ENCODE measurements around the gene LRRC61.

LRRC61 gene

GRCh38 chr7:150323682-150324372, 672 bp downstream of the LRRC61 start:
- no peak overlapping the region for H3K9ac ChIP-seq (ENCODE audit: low read length)
- H3K4me3 ChIP-seq (ENCODE audit: low read length), result peak overlapping the region; percentile 64
- H3K9me3 ChIP-seq (ENCODE audit: control insufficient read depth, low read length), result no peaks in the 10 kb centered on the region
- peaks cover 11% of the 10 kb centered on the region for H3K27me3 ChIP-seq (replicated peaks; ENCODE audit: control insufficient read depth, insufficient read depth, low read length)
- no peaks in the 10 kb centered on the region for H3K36me3 ChIP-seq (ENCODE audit: control insufficient read depth, insufficient read depth, low read length, severe bottlenecking)
- H3K4me1 ChIP-seq (ENCODE audit: control insufficient read depth, insufficient read depth, low read length), result peaks cover 23% of the 10 kb centered on the region
- DNase-seq (ENCODE audit: low read depth), result no peak

DNA sequence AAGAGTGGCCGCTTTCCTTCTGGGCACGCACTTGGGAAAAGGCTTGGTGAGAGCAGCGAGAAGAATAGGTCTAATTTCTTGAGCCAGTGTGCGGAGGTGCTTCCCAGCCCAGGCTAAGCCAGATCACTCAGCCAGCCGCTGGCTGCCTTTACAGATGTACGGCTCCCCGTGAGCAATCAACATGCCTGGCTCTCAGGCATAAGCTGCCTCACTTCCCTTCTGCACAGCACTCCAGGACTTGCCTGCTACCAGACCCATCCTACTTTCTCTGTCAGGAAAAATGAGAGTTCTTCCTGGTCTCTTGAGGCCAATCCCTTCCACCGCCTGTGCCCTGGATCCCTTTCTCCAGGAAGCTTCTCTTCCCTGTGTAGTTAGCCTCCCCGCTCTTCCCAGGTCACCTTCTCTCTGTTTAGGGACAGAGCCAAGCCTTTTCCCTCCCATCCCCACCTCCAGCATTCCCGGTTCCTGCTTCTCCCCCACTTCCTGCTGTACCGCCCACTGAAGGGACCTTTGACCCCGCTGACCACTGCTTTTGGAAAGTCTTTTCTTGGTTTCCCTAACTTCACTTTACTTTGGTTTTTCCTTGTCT, 1.3 kb downstream of the LRRC61 start:
- DNase-seq (ENCODE audit: low read depth), result no peak
- Histone ChIP-seq H3K9me3 (ENCODE audit: control insufficient read depth, low read length) (no peaks in the 10 kb centered on the region), H3K9ac (ENCODE audit: low read length) (no peak overlapping the region), H3K27me3 (replicated peaks; ENCODE audit: control insufficient read depth, insufficient read depth, low read length) (peaks cover 11% of the 10 kb centered on the region), H3K4me1 (ENCODE audit: control insufficient read depth, insufficient read depth, low read length) (peaks cover 23% of the 10 kb centered on the region), H3K36me3 (ENCODE audit: control insufficient read depth, insufficient read depth, low read length, severe bottlenecking) (no peaks in the 10 kb centered on the region), H3K4me3 (ENCODE audit: low read length) (no peak overlapping the region)

DNA sequence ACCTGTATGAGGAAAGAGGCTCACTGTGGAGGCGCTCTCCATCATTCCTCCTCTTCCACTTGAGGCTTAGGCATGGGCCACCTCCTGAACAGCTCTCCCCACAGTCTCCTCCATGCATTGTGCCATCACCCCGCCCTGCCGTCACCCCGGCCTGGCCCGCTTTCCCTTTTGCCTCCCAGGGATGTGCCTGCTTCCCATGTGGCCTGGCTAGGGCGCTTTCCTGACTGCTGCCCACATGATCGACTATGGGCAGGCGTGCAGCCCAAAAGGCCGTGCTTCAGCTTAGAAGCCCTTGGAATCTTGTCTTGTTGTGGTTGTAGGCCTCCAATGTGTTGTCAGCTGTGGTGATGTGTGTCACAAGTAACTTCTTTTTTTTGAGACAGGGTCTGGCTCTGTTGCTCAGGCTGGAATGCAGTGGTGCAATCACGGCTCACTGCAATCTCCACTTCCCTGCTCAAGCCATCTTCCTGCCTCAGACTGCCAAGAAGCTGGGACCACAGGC, 2.0 kb downstream of the LRRC61 start:
- Histone ChIP-seq H3K9ac (ENCODE audit: low read length) (no peak overlapping the region), H3K9me3 (ENCODE audit: control insufficient read depth, low read length) (no peaks in the 10 kb centered on the region), H3K27me3 (replicated peaks; ENCODE audit: control insufficient read depth, insufficient read depth, low read length) (peaks cover 11% of the 10 kb centered on the region), H3K4me3 (ENCODE audit: low read length) (no peak overlapping the region), H3K4me1 (ENCODE audit: control insufficient read depth, insufficient read depth, low read length) (peaks cover 23% of the 10 kb centered on the region), H3K36me3 (ENCODE audit: control insufficient read depth, insufficient read depth, low read length, severe bottlenecking) (no peaks in the 10 kb centered on the region)
- DNase-seq (ENCODE audit: low read depth), result no peak

DNA sequence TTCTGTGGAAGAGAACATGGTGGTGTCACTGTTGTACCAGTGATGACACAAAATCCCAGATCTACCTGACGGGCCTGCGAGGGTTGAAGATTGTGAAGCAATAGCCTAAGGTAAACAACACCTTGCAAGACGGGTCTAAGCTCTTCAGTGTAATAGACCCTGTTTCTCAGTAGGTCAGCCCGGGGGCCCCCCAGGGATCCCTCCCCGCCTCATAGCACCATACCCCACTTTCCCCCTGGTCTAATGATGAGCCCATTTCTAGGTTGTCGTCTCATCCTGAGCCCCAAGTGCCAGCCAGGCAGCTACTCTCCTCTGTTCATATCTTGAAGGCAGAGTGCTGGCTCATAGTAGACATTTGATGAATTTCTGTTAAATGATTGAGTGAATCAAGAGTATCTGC, 2.7 kb downstream of the LRRC61 start:
- H3K9ac ChIP-seq (ENCODE audit: low read length), result no peak overlapping the region
- peaks cover 16% of the 10 kb centered on the region for H3K27me3 ChIP-seq (replicated peaks; ENCODE audit: control insufficient read depth, insufficient read depth, low read length)
- no peak overlapping the region for H3K4me3 ChIP-seq (ENCODE audit: low read length)
- peaks cover 23% of the 10 kb centered on the region for H3K4me1 ChIP-seq (ENCODE audit: control insufficient read depth, insufficient read depth, low read length)
- H3K9me3 ChIP-seq (ENCODE audit: control insufficient read depth, low read length), result no peaks in the 10 kb centered on the region
- H3K36me3 ChIP-seq (ENCODE audit: control insufficient read depth, insufficient read depth, low read length, severe bottlenecking), result no peaks in the 10 kb centered on the region
- no peak for DNase-seq (ENCODE audit: low read depth)

GRCh38 chr7:150326657-150327268, 3.6 kb downstream of the LRRC61 start:
- no peak for DNase-seq (ENCODE audit: low read depth)
- Histone ChIP-seq H3K36me3 (ENCODE audit: control insufficient read depth, insufficient read depth, low read length, severe bottlenecking) (no peaks in the 10 kb centered on the region), H3K27me3 (replicated peaks; ENCODE audit: control insufficient read depth, insufficient read depth, low read length) (peaks cover 16% of the 10 kb centered on the region), H3K4me3 (ENCODE audit: low read length) (no peak overlapping the region), H3K9me3 (ENCODE audit: control insufficient read depth, low read length) (no peaks in the 10 kb centered on the region), H3K9ac (ENCODE audit: low read length) (no peak overlapping the region), H3K4me1 (ENCODE audit: control insufficient read depth, insufficient read depth, low read length) (peaks cover 23% of the 10 kb centered on the region)

DNA sequence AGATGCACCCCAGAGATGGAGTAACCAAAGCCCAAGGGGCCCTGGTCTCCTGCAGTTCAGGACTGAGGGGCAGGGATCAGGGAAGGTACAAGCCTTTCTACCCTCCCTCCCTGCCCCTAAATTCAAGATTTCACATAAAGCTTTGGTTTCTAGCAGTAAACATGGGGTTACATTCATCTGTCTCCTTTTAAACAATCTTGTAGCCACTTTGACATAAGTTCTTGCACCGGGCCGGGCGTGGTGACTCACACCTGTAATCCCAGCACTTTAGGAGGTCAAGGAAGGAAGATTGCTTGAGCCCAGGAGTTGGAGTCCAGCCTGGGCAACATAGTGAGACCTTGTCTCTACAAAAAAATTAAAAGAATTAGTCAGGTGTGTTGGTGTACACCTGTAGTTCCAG, 4.2 kb downstream of the LRRC61 start:
- Histone ChIP-seq H3K9ac (ENCODE audit: low read length) (no peak overlapping the region), H3K36me3 (ENCODE audit: control insufficient read depth, insufficient read depth, low read length, severe bottlenecking) (no peaks in the 10 kb centered on the region), H3K4me1 (ENCODE audit: control insufficient read depth, insufficient read depth, low read length) (peaks cover 23% of the 10 kb centered on the region), H3K9me3 (ENCODE audit: control insufficient read depth, low read length) (no peaks in the 10 kb centered on the region), H3K27me3 (replicated peaks; ENCODE audit: control insufficient read depth, insufficient read depth, low read length) (peaks cover 15% of the 10 kb centered on the region), H3K4me3 (ENCODE audit: low read length) (no peak overlapping the region)
- no peak for DNase-seq (ENCODE audit: low read depth)

GRCh38 chr7:150329331-150330120, 6.4 kb downstream of the LRRC61 start:
- no peaks in the 10 kb centered on the region for H3K9me3 ChIP-seq (ENCODE audit: control insufficient read depth, low read length)
- peaks cover 11% of the 10 kb centered on the region for H3K4me1 ChIP-seq (ENCODE audit: control insufficient read depth, insufficient read depth, low read length)
- DNase-seq (ENCODE audit: low read depth), result no peak
- no peak overlapping the region for H3K4me3 ChIP-seq (ENCODE audit: low read length)
- H3K36me3 ChIP-seq (ENCODE audit: control insufficient read depth, insufficient read depth, low read length, severe bottlenecking), result no peaks in the 10 kb centered on the region
- H3K9ac ChIP-seq (ENCODE audit: low read length), result no peak overlapping the region
- H3K27me3 ChIP-seq (replicated peaks; ENCODE audit: control insufficient read depth, insufficient read depth, low read length), result peaks cover 14% of the 10 kb centered on the region

DNA sequence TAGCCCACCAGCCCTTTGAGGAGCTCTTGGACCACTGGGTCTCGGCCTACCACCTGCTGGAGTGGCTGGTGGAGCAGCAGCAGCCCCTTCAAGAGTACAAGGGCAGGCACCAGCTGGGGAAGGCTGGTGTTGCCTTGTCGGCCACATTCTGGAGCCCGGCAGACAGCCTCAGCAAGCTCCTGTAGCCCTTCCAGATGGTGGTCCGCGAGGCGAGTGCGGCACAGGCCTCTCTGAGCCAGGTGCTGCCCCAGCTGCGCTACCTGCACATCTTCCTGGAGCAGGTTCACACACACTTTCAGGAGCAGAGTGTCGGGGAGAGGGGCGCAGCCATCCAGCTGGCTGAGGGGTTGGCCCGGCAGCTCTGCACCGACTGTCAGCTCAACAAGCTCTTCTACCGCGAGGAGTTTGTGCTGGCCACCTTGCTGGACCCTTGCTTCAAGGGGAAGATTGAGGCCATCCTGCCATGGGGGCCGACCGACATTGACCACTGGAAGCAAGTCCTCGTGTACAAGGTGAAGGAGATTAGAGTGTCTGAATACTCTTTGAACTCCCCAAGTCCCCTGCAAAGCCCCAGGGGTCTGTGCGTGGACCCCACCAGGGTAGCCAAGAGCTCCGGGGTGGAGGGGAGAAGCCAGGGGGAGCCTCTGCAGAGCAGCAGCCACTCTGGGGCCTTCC, 7.2 kb downstream of the LRRC61 start:
- no peak overlapping the region for H3K4me3 ChIP-seq (ENCODE audit: low read length)
- peaks cover 14% of the 10 kb centered on the region for H3K27me3 ChIP-seq (replicated peaks; ENCODE audit: control insufficient read depth, insufficient read depth, low read length)
- H3K4me1 ChIP-seq (ENCODE audit: control insufficient read depth, insufficient read depth, low read length), result peaks cover 9% of the 10 kb centered on the region
- H3K36me3 ChIP-seq (ENCODE audit: control insufficient read depth, insufficient read depth, low read length, severe bottlenecking), result no peaks in the 10 kb centered on the region
- H3K9ac ChIP-seq (ENCODE audit: low read length), result no peak overlapping the region
- DNase-seq (ENCODE audit: low read depth), result no peak
- no peaks in the 10 kb centered on the region for H3K9me3 ChIP-seq (ENCODE audit: control insufficient read depth, low read length)

DNA sequence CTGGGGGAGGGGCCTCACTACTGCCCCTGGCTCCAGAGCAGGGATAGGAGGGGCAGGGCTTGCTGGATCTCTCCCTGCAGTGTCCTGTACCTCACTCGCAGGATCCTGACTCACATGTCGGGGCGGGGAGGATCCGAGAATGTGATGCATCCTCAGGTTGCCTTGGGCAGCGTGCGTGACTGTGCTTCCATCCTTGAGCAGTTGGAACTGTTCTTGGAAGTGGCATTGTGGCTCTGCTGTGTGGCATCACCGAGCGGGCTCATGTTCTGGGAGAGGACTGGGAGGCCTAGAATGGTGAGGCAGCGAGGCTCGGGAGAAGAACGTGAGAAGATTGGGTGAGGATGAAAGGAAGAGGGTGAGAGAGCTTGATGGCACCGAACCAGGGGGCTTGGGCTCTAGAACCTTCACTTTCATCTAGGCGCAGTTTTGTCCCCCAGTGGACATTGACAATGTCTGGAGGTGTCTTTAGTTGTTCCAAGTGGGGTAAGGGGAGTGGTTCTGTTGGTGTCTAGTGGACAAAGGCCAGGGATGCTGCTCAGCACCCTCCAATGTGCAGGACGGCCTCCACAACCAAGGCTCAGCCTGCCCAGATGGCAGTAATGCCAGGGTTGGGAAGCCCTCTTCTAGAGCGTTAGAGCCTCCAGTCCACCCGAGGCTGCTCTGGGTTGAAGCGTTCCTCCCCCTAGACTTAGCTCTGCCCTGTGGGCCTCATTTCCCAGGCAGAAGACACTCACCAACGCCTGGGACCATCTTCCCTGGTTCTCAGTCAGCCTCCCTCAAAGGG, 9.9 kb downstream of the LRRC61 start:
- H3K4me1 ChIP-seq (ENCODE audit: control insufficient read depth, insufficient read depth, low read length), result peaks cover 14% of the 10 kb centered on the region
- no peak for DNase-seq (ENCODE audit: low read depth)

GRCh38 chr7:150333659-150334058, 10.5 kb downstream of the LRRC61 start:
- no peak overlapping the region for H3K4me3 ChIP-seq (ENCODE audit: low read length)
- no peaks in the 10 kb centered on the region for H3K9me3 ChIP-seq (ENCODE audit: control insufficient read depth, low read length)
- DNase-seq (ENCODE audit: low read depth), result no peak
- no peaks in the 10 kb centered on the region for H3K36me3 ChIP-seq (ENCODE audit: control insufficient read depth, insufficient read depth, low read length, severe bottlenecking)
- peaks cover 14% of the 10 kb centered on the region for H3K27me3 ChIP-seq (replicated peaks; ENCODE audit: control insufficient read depth, insufficient read depth, low read length)
- peaks cover 14% of the 10 kb centered on the region for H3K4me1 ChIP-seq (ENCODE audit: control insufficient read depth, insufficient read depth, low read length)
- no peak overlapping the region for H3K9ac ChIP-seq (ENCODE audit: low read length)

More for the DNA sequence above, 9.9 kb downstream of the LRRC61 start:
- Histone ChIP-seq H3K9me3 (ENCODE audit: control insufficient read depth, low read length) (no peaks in the 10 kb centered on the region), H3K36me3 (ENCODE audit: control insufficient read depth, insufficient read depth, low read length, severe bottlenecking) (no peaks in the 10 kb centered on the region), H3K4me3 (ENCODE audit: low read length) (no peak overlapping the region), H3K27me3 (replicated peaks; ENCODE audit: control insufficient read depth, insufficient read depth, low read length) (peaks cover 14% of the 10 kb centered on the region), H3K9ac (ENCODE audit: low read length) (no peak overlapping the region)
